Dedifferentiated amniotic fluid mesenchymal stem cell (primary cell): Measurements from ENCODE around the gene CGAS.
"Not testable (repeated sequence)": the region's sequence is repeated elsewhere in the genome, so short reads cannot be mapped to it uniquely, and the experiment has no call there.

Source experiments
- DNase-seq: peaks from one replicate; pipeline ENCODE4 v3.0.0-alpha.2; 2016; ENCODE audit errors: extremely low spot score

Gene CGAS

GRCh38 chr6:73452107-73452461 lies at the start of gene CGAS:
TSS of gene CGAS (minus strand) at chr6:73452297. CDS start at chr6:73452181, 116 bp downstream.
- peak; percentile 48 for DNase-seq

GRCh38 chr6:73497915-73498314 lies 45.8 kb upstream of the CGAS start:
- no peak for DNase-seq

DNA sequence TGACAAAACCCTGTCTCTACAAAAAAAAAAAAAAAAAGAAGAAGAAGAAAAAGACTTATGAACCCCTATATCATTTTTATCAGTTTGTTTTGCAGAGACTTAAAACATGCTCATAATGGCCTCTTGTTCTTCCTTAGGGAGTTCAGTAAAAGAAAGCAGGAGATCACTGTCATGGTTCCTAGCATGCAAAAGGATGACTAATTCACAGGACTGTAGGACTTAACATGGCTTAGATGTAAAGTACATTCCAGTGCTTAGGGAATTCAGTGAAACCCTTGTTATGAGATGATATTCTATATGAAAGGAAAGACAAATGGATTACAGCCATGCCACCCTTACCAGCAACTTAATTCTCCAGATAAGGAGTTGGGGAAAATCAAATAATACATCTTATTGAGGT lies 39.3 kb upstream of the CGAS start:
- no peak for DNase-seq

DNA sequence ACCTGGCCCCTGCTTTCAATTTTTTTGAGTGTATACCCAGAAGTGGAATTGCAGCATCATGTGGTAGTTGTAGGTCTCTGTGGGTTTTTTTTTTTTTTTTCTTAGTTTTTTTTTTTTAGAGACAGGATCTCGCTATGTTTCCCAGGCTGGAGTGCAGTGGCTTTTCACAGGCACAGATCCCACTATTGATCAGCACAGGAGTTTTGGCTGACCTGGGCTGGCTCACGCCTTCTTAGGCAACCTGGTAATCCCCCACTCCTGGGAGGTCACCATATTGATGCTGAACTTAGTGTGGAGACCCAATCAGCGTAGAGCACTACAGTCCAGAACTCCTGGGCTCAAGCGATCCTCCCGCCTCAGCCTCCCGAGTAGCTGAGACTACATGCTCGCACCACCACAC lies 35.4 kb upstream of the CGAS start:
- no peak for DNase-seq

DNA sequence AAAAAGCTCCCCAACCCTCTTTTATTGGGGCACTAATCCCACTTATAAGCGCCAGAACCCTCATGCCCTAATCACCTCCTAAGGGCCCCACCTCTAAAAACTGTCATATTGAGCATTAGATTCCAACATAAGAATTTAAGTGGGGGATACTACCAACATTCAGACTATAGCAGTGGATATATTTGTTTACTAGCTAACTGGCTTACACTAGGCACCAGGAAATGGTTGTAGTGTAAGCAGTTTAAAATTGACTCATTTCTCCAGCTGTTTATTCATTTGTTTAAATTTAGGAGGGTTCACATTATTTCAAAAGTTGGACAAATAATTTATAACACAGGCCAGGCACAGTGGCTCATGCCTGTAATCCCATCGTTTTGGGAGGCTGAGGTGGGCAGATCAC lies 32.3 kb upstream of the CGAS start:
- no peak for DNase-seq

- no peak for DNase-seq
Observed at GRCh38 chr6:73481969-73482368, 29.9 kb upstream of the CGAS start.

DNA sequence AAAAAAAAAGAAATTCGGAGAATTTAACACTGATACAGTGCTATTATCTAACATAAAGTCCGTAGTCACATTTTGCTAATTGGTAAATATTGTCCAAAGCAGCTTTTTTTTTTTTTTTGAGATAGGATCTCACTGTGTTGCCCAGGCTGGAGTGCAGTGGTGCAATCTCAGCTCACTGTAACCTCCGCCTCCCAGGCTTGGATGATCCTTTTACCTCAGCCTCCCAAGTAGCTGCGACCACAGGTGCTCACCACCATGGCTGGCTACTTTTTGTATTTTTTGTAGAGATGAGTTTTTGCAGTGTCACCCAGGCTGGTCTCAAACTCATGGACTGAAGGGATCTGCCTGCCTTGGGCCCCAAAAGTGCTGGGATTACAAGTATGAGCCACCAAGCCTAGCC lies 25.3 kb upstream of the CGAS start:
- DNase-seq: no peak

GRCh38 chr6:73476723-73477122 lies 24.6 kb upstream of the CGAS start:
- no peak for DNase-seq

GRCh38 chr6:73471686-73472290 lies 19.7 kb upstream of the CGAS start:
- DNase-seq: no peak

GRCh38 chr6:73461537-73462350 lies 9.6 kb upstream of the CGAS start, which contains the start of gene MTO1:
TSS of gene MTO1 (plus strand) at chr6:73461737. CDS start at chr6:73461855, 118 bp downstream.
- DNase-seq: peak; percentile 96

GRCh38 chr6:73460056-73460455 lies 8.0 kb upstream of the CGAS start:
- no peak for DNase-seq

- DNase-seq: not testable (repeated sequence)
Observed at GRCh38 chr6:73459474-73459873, 7.4 kb upstream of the CGAS start.

GRCh38 chr6:73455865-73456629 lies 4.0 kb upstream of the CGAS start:
- DNase-seq: no peak

GRCh38 chr6:73451223-73452106 lies 632 bp downstream of the CGAS start:
- DNase-seq: peak; percentile 45

DNA sequence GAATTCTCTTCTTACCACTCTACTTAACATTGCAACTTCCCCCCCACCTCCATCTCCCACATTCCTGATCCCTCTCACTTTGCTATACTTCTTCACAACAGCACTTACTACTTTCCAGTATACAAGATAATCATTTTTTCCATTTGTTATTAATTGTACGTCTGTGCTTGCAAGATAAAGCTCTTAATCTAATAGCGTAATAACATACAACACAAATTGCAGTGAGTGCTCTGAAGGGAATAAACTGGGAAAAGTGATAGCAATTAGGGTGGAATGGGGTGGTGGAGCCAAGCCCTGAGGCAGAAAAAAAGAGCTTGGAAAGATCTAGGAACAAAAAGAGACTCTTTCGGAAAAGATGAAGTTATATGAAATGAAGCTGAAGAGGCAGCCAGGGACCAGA lies 8.5 kb downstream of the CGAS start:
- no peak for DNase-seq

DNA sequence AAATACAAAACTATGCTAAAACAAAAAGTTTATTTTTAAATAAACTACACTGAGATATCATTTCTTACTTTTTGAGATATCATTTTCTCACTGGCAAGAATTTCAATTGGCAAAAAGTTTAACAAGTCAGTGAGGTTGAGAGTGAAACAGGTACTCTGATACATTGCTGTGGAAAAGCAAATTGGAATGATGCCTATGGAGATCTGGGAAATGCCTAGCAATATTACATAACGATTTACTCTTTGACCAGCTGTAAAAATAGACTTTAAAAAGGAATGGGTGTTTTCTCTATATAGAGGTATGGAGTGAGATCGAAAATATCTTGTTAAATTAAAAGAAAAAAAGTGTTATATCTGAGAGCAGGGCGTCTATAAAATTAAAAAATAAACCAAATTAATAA lies 16.9 kb downstream of the CGAS start:
- DNase-seq: no peak

DNA sequence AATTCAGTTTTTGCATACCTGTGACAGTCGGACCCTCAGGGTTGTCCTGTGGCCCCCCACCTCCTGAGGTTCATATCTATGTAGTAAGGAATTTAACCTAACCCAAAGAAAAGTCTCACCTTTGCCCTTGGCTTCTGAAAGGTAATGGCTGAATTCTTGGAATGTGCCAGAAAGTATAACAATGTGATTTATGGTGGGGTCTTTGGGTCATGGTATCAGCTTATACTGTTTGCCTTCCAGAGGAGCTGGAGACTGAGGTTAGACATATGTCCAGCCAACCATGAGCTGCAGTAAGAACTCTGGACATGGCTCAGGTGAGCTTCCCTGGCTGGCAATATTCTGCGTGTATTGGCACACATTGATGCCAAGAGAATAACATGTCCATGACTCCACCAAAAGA lies 30.6 kb downstream of the CGAS start:
- DNase-seq: no peak

- no peak for DNase-seq
Observed at GRCh38 chr6:73418081-73418741, 33.9 kb downstream of the CGAS start.

GRCh38 chr6:73413102-73413501 lies 39.0 kb downstream of the CGAS start:
- DNase-seq: no peak

DNA sequence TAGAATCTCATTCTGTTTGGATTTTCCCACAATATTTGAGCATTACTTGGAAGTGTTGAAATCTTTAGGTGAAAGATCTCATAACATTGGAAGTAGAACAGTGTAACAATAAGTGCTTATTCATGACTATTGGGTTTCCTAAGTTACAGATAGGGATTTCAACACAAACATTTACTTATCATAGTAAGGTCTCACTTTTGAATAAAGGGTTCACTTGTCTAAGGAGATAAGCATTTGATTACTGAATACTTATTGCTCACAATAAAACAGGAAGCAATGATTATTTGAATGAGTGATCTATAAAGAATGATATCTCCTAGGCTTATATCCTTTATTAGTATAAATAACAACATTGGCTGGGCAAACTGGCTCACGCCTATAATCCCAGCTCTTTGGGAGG lies 42.7 kb downstream of the CGAS start:
- DNase-seq: no peak

GRCh38 chr6:73400656-73401055 lies 51.4 kb downstream of the CGAS start:
- no peak for DNase-seq
